Right atrium auricular region (tissue), 2 donors: ENCODE measurements around the gene LRMDA. TPM values are rescaled to one million over a fixed set of nuclear protein-coding genes. Genes with fewer than 3 reads are reported as not detected.

Experiments used
- DNase-seq: peaks from one replicate; pipeline ENCODE4 v3.0.0-alpha.2; 2019; ENCODE audit warnings: low spot score
- H3K27ac ChIP-seq, 2 donors: fragments of 200-600 bp; sonication (generic); 1 replicate in 1 of 2; 2 replicates in 1 of 2; pipeline ENCODE4 v1.5.1; 2016 to 2019
- H3K27me3 ChIP-seq, 2 donors: fragments of 200-600 bp; sonication (generic); one replicate each; pipeline versions ENCODE4 v1.5.1 to v1.6.0; 2017 to 2019
- H3K36me3 ChIP-seq: fragments of 200-600 bp; sonication (generic); one replicate; pipeline ENCODE4 v1.5.1; 2016
- H3K4me1 ChIP-seq, 2 donors: fragments of 200-600 bp; sonication (generic); one replicate each; pipeline versions ENCODE4 v1.5.1 to v1.6.0; 2017 to 2019
- H3K4me3 ChIP-seq, 2 donors: fragments of 200-600 bp; sonication (generic); 1 replicate in 1 of 2; 2 replicates in 1 of 2; pipeline ENCODE4 v1.5.1; 2017 to 2019; ENCODE audit warnings: mild to moderate bottlenecking in 1 of 2, moderate library complexity in 1 of 2
- H3K9me3 ChIP-seq, 2 donors: fragments of 200-600 bp; sonication (generic); one replicate each; pipeline ENCODE4 v1.5.1; 2019
- total RNA-seq, 2 donors: library from RNA; depleted of rRNA; stranded (reverse); fragments of >200 nt; gene quantifications; one replicate each; pipeline ENCODE4 v1.1.0, GENCODE V29; 2016
- TF ChIP-seq, protein P1 (sequence below), 2 donors: fragments of 200-600 bp; sonication (generic); IDR thresholded peaks; one replicate each; pipeline ENCODE4 v1.5.1; 2019; ENCODE audit warnings: antibody characterized with exemption in 2 of 2

The LRMDA gene
- total RNA-seq, 2 donors from 2014 or later: 6.1 to 19.1 TPM

DNA sequence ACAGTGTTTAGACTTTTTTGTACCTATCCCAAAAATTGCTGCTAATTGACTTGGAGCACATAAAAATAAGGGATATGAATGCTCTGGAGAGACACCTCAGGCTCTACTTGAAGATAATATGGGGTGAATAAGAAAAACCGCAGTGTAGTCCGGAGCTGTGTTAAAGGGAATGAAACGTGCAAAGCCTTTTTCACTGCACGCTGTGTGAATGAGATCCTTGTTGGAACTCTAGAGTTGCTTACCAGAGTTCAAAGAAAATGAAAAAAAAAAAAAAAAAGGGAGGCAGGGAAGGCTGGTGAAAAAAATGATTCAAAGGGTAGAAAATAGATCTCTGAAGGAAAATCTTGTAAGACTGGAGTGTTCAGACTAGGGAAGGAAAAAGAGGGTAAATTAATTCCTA is 226.6 kb downstream of the LRMDA start:
- H3K27ac ChIP-seq: no peak overlapping the region
- peaks cover 0 to 19% of the 10 kb centered on the region in 2 donors for H3K4me1 ChIP-seq

DNA sequence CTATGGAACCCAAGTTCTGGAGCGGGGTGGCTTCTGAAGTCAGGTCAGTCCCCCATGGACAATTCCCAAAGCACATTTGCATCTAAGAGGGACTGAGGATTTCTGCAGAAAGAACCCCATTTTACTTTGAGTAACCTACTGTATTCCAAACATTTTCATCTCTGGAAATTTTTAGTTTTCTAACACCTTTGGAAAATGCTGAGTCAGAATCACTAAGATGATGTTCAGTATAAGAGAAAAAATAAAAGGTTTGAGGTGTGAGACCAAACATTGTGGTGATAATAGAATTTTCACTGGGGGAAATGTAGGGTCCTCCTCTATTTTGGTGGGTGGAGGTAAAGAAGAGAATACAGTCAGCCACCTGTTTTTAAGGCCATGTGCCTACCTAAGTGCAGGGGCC is 227.1 kb downstream of the LRMDA start:
- no peaks in the 10 kb centered on the region for H3K27me3 ChIP-seq
- TF ChIP-seq, protein P1, sequence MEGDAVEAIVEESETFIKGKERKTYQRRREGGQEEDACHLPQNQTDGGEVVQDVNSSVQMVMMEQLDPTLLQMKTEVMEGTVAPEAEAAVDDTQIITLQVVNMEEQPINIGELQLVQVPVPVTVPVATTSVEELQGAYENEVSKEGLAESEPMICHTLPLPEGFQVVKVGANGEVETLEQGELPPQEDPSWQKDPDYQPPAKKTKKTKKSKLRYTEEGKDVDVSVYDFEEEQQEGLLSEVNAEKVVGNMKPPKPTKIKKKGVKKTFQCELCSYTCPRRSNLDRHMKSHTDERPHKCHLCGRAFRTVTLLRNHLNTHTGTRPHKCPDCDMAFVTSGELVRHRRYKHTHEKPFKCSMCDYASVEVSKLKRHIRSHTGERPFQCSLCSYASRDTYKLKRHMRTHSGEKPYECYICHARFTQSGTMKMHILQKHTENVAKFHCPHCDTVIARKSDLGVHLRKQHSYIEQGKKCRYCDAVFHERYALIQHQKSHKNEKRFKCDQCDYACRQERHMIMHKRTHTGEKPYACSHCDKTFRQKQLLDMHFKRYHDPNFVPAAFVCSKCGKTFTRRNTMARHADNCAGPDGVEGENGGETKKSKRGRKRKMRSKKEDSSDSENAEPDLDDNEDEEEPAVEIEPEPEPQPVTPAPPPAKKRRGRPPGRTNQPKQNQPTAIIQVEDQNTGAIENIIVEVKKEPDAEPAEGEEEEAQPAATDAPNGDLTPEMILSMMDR (IDR thresholded peaks at IDR 0.05): no peak
- H3K4me3 ChIP-seq: no peak overlapping the region
- H3K27ac ChIP-seq: no peak overlapping the region
- DNase-seq: no peak
- H3K4me1 ChIP-seq: peaks cover 0 to 23% of the 10 kb centered on the region in 2 donors
- H3K9me3 ChIP-seq: no peaks in the 10 kb centered on the region
- H3K36me3 ChIP-seq: no peaks in the 10 kb centered on the region

More for the DNA sequence above, 226.6 kb downstream of the LRMDA start:
- no peaks in the 10 kb centered on the region for H3K36me3 ChIP-seq
- TF ChIP-seq, protein P1 (IDR thresholded peaks at IDR 0.05): no peak
- DNase-seq: no peak
- H3K9me3 ChIP-seq: no peaks in the 10 kb centered on the region
- H3K27me3 ChIP-seq: no peaks in the 10 kb centered on the region
- no peak overlapping the region for H3K4me3 ChIP-seq

DNA sequence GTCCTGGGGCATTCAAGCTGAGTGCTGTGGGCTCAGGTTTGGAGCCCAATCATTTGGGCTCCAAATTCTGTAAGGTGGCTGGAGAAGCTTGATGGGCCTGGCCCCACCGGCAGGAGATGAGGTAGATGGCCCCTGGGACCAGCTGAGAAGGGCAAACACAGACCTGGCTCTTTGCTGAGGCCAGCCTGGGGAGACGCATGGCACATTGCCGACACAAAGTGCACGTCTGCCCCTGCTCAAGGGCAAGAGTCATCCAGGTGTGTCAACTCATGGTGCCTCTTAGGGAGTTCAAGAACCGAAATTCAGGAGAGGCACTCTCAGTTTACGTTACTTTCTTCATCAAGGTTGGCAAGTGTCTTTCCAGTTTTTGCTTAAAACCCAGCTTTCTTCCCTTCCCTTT is 227.5 kb downstream of the LRMDA start:
- DNase-seq: no peak
- Histone ChIP-seq H3K4me3 (no peak overlapping the region), H3K27me3 (no peaks in the 10 kb centered on the region), H3K27ac (no peak overlapping the region), H3K36me3 (no peaks in the 10 kb centered on the region), H3K9me3 (no peaks in the 10 kb centered on the region), H3K4me1 (peaks cover 0 to 28% of the 10 kb centered on the region in 2 donors)
- TF ChIP-seq, protein P1 (IDR thresholded peaks at IDR 0.05): no peak

DNA sequence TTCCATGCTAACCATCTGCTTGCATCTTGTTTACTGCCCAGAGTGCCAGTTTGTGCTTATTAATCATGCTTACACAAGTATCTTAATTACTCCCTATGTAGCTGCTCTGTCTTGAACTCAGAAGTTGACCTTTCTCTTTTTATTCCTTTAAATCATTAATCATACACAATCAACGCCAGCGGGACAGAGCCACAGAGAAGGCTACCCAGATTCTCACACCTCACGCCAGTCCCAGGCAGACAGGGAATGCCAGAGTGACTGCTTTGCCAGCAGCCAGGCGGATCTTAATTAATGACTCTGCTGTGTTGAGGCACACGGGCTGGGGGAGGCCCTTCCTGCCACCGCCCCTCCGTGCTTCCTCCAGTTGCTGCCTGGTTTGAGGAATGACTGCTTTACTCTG is 229.4 kb downstream of the LRMDA start:
- H3K36me3 ChIP-seq: no peaks in the 10 kb centered on the region
- no peaks in the 10 kb centered on the region for H3K27me3 ChIP-seq
- TF ChIP-seq, protein P1 (IDR thresholded peaks at IDR 0.05): no peak
- H3K4me1 ChIP-seq: peaks cover 0 to 23% of the 10 kb centered on the region in 2 donors
- H3K27ac ChIP-seq: no peak overlapping the region
- no peak overlapping the region for H3K4me3 ChIP-seq
- no peak for DNase-seq
- H3K9me3 ChIP-seq: no peaks in the 10 kb centered on the region

- Histone ChIP-seq H3K27me3 (no peaks in the 10 kb centered on the region), H3K36me3 (no peaks in the 10 kb centered on the region), H3K4me1 (peaks cover 0 to 16% of the 10 kb centered on the region in 2 donors), H3K9me3 (no peaks in the 10 kb centered on the region), H3K27ac (peak overlapping the region; percentile 47 to 61), H3K4me3 (no peak overlapping the region)
- DNase-seq: peak; percentile 84
- TF ChIP-seq, protein P1 (IDR thresholded peaks at IDR 0.05): no peak
Measured at GRCh38 chr10:75662715-75663114, 231.3 kb downstream of the LRMDA start.

- H3K36me3 ChIP-seq: no peaks in the 10 kb centered on the region
- TF ChIP-seq, protein P1 (IDR thresholded peaks at IDR 0.05): no peak
- no peaks in the 10 kb centered on the region for H3K9me3 ChIP-seq
- H3K27me3 ChIP-seq: no peaks in the 10 kb centered on the region
- H3K4me1 ChIP-seq: peaks cover 0 to 16% of the 10 kb centered on the region in 2 donors
- DNase-seq: no peak
- H3K4me3 ChIP-seq: no peak overlapping the region
- peak overlapping the region; percentile 47 to 61 for H3K27ac ChIP-seq
Measured at GRCh38 chr10:75663947-75664664, 232.7 kb downstream of the LRMDA start.
